Pulmonary artery endothelial cell (primary cell): ENCODE results near the gene IQSEC1. TPM values are rescaled to one million over a fixed set of nuclear protein-coding genes. Genes with fewer than 3 reads are reported as not detected.
A peak's percentile ranks its signal among the peaks of the same experiment; 100 is the strongest.
"Not testable (repeated sequence)": the region's sequence is repeated elsewhere in the genome, so short reads cannot be mapped to it uniquely, and the experiment has no call there.

ENCODE experiments used
- DNase-seq: peaks from one replicate; pipeline ENCODE4 v3.0.0-alpha.2; 2011; ENCODE audit warnings: low read depth, low spot score
- total RNA-seq: library from RNA; depleted of rRNA; stranded (reverse); fragments of >200 nt; gene quantifications from 2 replicates; pipeline ENCODE4 v1.2.3, GENCODE V29; 2014

Gene IQSEC1
- total RNA-seq, 1 donor from 2014 or later = 8.9 TPM

DNA sequence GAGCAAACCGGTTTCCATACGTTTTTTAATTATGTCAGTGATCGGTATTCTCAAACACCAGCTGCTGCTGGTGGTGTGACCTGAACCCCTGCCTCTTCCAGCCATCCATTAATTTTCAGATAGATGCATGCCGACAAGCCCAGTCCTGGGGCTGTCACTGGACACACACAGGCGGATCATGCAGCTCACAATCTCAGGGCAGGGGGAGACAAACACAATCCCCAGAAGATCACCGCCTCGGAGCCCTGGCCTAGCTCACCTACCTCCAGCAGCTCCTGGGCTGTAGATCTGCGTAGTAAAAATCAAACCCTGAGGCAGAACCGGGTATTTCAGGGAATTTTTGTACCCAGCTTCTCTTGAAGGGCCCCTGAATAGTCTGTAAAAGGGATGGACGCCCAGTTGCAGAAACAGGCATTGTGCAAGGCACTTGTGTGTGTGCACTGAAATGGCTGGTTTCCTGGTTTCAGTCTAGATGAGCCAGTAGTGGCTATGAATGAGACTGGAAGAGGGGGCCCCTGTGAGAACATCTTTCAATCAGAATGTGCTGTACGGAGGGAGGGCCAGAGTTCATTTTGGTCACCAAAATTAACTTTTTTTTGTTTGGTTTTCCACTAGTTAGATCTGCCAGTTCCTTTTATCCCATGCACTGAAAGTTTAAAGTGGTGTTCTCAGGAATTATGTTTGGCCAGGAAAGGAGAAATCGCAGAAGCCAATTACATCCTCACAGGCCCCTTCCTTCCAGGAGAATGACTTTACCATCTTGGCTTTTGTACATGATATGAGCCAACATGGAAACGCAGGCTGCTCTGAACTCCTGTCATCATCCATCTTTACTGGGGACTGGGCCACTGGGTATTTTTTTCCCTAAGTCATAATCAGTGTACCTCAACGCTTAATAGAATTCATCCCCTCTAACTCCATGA lies 176.9 kb downstream of the IQSEC1 start:
- DNase-seq = no peak

DNA sequence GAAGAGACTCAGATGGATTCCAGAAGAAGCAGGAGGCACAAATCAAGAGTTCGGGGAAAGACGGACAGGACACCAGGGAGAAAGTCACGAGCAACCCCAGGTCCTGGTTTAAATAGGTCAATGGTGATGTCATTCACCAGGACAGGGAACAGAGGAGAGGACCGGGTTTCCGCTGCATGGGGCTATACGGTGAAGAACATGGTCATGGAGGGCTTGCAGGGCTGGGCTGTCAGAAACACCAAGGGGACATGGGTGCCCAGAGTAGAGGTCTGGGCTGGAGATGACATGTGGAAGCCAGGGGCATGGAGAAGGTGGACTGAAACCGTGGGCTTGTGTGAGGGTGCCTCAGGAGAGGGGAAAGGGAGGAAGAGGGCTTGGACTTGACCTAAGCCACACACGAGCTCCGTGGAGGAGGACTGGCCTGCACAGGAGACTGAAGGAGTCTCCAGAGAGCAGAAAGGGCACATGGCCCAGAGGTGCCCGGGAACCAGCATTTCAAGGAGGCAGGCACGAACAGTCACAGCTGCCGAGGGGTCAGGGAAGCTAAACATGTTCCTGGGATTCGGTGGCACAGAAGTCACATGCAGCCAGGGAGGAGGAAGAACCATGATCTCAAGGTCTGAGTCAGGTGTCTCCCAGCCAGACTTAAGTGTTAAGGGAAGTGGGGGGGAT lies 177.7 kb downstream of the IQSEC1 start:
- DNase-seq = no peak

DNA sequence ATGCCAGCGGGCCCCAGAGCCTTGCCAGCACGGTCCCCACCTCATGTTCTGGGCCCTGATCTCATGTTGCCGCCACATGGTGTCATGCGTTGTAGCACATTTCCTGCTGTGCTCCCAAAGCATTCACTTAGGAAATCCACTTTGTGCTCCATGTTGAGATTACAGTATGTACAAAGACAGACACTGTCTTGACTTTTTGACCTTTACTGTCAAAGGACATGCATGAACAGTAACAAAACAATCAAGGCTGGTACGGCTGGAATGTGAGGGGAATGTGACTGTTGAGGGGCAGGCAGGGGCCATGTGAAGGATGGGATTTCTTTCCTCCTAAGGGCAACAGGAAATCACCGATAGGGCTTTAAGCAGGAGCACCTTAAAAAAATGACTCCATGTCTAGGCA lies 178.6 kb downstream of the IQSEC1 start:
- no peak for DNase-seq

DNA sequence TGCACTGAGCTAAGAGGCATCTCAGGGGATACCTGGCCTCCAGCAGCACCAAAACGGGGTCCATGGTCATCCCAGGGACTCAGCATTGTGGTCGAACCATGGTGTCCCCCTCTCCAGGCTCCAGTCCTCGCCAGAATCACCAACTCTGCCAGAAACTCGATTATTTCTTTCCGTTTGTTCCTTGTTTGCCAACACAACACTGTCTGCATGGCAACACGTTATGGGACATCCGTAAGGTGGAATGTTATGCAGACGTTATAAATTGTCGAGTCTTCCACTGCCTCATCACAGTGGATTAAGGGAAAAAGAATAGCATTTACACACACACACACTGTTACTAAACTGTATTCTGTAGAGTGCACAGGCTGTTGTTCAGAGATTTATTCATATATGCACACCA lies 179.4 kb downstream of the IQSEC1 start:
- no peak for DNase-seq

DNA sequence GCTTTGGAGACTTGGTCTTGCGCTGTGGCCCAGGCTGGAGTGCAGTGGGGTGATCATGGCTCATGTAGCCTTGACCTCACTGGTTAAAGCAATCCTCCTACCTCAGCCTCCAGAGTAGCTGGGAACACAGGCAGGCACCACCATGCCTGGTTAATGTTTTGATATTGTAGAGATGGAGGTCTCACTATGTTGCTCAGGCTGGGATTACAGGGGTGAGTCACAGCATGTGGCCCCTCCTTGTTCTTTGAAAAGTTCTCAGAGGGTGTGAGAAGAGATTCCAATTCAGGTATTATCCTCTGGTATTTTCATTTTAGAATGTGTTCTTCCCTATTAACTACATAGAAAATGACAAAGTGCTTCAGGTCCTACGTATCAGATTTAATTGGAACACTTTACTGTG lies 180.0 kb downstream of the IQSEC1 start:
- no peak for DNase-seq

DNA sequence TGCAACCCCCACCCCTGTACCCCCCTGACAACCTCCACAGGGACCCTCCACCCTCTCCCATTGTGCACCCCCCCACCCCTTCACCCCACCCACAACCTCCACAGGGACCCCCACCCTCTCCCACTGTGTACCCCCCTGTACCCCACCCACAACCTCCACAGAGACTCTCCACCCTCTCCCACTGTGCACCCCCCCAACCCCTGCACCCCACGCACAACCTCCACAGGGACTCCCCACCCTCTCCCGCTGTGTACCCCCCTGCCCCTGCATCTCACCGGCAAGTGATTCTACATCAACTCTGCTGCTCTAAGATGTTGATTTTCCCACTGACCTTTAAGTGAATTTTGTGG lies 180.4 kb downstream of the IQSEC1 start:
- DNase-seq = no peak

DNA sequence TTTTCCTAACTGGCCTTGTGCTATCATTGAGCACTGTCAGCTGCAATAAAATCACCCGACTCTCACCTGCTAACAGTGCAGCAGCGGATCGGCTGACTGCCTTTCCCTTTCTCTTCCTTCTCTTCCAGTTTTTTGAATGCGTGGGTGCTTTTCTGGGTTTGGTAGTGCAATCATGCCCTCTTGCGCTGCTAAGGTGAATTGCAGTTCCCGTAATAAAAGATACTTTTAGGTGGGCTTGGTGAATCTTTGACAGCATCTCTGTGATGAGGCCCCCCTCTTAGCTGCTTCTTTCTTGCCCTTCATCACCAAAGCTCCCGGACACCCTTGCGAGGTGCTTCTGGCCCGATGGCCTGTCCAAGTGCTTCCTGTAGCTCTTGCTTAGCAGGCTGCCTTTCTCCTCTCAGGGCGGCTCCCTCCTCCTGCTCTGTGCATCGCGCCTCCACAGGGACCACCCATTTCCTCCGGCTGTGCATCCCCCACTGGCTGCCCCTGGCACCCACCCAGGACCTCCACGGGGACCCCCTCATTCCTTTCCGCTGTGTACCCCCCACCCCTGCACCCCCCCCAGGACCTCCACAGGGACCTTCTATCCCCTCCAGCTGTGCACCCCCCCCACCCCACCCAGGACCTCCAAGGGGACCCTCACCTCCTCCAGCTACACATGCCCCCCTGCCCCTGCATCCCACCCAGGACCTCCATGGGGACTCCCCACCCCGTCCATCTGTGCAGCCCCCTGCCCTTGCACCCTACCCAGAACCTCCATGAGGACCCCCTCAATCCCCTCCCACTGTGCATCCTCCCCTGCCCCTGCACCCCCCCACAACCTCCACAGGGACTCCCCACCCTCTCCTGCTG lies 181.0 kb downstream of the IQSEC1 start:
- peak; percentile 11 for DNase-seq

DNA sequence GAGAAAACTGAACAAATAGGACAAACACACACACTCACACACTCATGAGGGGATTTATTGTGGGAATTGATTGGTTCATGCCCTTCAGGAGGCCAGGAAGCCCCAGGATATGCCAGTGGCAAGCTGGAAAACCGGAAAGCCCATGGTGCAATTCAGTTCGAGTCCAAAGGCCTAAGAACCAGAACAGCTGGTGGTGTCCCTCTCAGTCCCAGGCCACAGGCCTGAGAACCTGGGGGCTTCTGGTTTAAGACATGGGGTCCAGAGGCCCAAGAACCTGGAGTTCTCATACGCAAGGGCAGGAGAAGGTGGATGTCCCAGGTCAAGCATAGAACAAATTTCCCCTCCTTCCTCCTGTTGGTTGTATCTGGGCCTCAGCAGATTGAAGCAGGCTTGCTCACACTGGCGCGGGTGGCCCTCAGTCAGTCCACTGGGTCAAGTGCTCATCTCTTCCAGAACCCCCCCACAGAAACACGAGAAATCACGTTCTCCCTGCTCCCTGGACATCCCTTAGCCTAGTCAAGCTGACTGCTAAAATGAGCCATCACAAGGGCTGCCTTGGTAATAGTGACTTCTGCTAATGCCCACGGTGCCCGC lies 181.7 kb downstream of the IQSEC1 start:
- DNase-seq = no peak

DNA sequence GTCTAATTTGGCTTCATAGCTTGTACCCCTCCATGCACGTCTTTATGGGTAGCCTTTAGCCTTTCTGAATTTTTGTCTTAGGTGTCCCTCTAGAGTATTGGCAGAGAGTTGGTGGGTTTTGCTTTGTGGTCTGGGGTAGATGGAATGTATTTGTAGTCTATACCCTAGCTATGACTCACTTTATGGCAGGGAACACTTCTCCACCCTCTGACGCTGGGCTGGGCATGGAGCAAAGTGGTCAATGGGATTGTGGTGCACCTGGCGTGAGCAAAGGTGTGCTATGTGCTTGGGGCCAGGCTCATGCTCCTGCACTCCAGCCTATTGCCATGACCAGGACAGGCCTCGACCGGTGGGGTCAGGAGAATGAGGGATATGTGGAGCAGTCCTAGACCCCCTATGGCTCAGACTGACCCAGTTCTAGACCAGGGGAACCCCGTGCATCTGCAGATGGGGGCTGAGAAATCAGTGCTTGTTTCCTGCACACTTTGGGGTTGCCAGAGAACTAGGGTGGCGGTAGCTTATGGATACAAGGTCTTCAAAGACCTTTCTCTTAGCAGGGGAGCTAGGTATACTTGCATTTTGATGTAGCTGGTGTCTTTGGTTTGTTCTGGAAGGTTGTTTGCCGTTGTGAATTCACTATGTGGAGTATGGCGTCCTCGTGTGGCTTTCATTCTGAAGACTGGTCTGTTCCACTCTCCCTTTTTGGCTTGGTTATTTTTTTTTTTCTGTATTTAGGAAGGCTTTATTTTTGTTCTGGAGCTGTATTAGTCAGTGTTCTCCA lies 182.4 kb downstream of the IQSEC1 start:
- no peak for DNase-seq

DNA sequence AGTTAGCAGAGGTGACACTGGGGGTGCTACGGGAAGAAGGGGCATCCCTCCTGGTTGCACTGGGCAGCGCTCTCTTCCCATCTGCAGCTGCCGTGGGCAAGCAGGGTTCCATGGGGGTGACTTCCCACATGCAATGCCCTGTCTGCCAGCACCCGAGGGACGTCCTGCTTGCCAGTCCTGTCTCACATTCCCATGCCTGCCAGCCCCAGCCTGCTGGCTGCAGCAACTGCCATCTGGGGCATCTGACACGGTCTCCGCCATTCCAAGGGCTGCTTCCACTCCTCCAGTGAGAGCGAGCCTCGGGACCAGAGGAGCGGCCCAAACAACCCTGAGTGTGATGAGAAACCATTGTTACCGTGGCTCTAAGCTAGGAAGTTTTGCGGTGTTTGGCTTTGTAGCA lies 186.5 kb downstream of the IQSEC1 start:
- no peak for DNase-seq

DNA sequence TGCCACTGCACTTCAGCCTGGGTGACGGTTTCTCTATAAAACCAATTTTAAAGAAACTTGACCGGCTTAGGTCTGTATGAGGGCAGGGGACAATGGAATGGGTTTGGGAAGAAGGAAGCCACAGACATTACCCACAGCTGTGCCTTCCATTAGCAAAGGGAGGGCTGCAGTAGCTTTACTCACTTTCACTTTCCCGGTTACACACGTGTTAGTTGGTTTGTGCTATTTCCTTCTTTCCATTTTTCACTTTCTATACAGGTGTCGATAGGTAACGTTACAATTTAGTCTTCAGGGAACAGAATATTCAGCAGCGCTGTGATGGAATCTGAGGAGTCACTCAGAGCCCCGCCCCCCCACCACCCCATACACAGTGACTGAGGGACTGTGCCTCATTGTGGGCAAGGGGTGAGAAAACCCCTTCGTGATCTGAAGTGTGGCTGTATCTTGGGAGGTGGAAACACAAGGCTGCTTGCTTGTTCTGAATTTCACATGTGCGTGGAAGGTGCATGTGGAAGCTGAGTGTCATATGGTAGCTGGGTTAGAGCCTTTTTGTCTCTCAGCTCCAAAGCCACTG lies 187.0 kb downstream of the IQSEC1 start:
- DNase-seq = no peak

DNA sequence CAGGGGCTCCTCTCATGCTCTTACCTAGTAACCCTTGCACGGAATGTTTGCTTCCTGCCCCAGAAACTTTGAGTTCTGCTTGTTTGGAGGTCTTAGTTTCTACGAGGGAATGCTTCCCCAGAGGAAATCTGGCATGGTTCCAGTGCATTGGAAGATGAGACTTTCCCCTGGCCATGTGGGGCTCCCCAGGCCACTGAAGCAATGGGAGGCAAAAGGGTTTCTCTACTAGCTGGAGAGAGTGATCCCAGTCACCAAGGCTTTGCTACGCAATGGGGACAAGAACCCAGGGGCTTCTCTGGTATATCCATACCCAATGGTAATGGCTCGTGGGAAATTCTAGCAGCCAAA lies 187.7 kb downstream of the IQSEC1 start:
- DNase-seq = no peak

DNA sequence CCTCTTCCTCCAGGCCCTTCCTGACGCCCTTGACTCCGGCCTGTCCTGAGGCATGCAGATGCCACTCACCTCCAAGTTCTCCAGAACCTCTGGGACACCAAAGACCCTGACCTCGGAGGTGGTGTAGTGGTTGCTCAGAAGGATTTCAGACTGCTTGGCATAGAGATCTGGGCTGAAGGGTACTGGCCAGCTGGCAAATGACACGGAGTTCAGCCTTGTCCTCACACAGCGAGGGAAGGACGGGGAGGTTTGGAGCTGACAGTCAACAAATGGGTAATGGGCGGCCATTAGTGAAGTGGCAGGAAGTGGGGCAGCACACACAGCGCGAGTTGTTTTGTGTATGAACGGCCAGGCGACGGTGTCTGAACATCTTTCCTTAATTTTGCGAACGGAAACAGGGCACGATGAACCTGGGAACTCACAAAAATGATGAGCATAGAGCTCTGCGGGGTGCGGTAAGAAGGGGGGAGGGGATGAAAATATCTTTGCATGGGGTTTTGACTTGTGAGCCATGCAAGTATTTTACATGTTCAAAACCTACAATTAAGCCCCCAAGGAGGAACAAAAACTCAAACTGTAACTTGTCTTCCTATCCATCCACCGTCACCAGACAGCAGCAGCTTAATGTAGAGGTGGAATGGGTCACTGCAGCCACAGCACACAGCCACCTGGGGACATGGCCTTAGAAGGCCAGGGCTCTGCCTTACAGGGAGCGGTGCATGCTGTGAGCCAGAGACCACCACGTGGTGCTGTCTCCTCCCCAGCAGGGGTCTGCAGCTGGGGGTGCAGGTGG lies 188.2 kb downstream of the IQSEC1 start:
- DNase-seq = no peak

DNA sequence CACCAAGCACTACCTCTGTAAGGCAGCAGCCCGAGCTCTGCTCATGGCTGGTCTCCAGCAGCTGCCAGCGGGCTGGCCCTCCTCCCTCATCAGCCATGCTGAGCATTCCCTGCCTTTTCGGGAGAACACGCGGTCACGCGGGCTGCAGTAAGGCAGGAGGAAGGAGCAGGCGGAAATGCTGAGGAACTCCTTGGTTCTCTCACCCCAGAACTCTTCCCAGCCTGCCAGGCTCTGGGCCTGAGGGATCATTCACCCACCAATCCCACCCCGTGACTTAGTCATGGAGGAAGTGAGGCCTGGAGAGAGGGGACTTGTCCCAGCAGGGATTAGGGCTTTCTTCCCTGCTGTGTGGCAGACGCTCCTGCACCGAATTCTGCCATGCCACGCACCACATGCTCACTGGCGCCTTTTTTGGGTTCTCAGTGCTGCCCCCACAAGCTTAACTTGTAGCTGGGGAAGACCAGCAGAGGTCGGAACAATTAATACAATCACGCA lies 189.0 kb downstream of the IQSEC1 start:
- no peak for DNase-seq

DNA sequence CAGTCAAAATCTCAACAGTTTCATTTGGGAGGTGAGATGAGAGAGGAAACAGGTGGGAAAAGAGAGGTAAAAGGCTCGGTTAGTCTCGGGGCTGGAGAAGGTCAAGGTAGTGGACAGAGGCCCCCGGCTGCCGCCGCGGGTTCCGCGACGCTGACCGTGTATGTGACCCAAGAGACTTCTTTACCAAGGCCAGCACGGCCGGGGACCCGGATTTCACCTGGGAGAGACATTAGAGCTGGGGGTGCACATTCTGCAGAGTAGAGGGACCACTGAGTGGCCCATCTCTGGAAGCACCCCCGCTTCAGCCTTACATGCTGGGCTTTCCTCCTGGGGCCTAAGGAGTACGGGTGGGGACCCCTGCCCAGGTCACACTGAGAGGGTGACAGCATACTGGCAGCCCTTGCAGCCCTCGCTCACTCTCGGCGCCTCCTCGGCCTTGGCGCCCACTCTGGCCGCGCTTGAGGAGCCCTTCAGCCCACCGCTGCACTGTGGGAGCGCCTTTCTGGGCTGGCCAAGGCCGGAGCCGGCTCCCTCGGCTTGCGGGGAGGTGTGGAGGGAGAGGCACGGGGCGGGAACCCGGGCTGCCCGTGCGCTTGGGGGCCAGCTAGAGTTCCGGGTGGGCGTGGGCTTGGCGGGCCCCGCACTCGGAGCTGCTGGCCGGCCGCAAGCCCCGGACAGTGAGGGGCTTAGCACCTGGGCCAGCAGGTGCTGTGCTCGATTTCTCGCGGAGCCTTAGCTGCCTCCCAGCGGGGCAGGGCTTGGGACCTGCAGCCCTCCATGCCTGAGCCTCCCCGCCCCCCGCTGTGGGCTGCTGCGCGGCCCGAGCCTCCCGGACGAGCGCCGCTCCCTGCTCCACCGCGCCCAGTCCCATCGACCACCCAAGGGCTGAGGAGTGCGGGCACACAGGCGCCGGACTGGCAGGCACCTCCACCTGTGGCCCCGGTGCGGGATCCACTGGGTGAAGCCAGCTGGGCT lies 190.6 kb downstream of the IQSEC1 start:
- no peak for DNase-seq

DNA sequence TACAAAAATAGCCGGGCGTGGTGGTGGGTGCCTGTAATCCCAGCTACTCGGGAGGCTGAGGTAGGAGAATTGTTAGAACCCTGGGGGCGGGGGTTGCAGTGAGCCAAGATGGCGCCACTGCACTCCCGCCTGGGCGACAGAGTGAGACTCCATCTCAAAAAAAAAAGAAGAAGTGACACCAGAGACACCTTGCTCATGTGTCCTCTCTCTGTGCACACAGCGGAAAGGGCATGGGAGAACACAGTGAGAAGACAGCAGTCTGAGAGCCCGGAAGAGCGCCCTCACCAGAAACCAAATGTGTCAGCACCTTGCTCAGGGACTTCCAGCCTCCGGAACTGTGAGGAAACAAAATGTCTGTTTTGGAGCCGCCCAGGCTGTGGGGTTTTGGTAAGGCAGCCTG lies 191.4 kb downstream of the IQSEC1 start:
- not testable (repeated sequence) for DNase-seq

DNA sequence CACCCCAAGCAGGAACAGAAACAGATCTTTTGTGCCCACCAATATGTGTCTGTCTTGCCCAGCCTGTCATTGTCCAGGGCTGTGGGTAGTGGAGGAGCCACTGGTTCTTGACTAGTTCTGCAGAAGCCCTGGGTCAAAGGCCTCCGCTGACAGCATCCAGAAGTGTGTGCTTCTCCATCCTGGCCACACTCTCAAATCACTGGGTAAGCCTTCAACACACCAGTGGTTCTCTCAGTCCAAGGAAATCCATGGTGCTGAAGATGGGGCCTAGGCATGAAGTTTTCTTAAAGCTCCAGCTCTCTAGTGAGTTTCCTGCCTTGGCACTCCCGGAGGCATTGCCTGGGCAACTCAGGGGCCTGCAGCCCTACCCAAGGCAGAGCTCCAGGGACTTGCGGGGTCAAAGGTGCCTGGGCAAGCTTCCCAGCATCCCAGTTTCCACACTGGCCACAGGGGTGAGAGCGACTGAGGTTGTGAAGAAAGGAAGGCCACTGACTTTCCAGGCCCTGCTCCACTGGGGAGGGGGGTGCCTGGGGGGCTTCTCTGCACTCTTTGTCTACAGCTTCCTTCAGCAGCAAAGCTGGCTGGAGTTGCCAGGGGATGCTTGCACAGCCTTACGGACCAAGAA lies 193.9 kb downstream of the IQSEC1 start:
- DNase-seq = no peak

DNA sequence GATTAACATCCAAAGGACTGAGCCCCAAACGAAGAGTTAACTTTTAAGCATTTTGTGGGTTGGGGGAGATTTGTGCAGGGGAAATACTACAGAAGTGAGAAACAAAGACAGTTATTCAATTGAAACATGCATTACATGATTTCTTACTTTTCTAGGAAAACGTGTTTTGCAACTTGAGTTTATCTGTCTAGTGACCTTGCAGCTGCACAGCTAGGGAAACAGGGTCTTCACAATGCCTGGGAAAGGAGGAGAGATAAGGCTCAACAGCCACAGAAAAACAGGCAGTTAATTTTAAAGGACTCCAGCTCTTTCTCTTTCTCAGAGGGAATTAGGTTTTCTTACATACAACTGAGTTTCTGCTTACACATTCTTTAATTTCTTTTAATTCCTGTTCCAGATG lies 194.5 kb downstream of the IQSEC1 start:
- DNase-seq = not testable (repeated sequence)
